Activated CD8-positive, alpha-beta memory T cell treated with anti-CD3 and anti-CD28 coated beads for 1 hour (primary cell): ENCODE measurements around the gene HOXA6.

ENCODE experiments used
- DNase-seq, 2 donors: peaks; one replicate each; pipeline ENCODE4 v3.0.0-alpha.2; 2020; ENCODE audit warnings: low read depth in 1 of 2; ENCODE audit errors: extremely low read depth in 1 of 2

The HOXA6 gene

DNA sequence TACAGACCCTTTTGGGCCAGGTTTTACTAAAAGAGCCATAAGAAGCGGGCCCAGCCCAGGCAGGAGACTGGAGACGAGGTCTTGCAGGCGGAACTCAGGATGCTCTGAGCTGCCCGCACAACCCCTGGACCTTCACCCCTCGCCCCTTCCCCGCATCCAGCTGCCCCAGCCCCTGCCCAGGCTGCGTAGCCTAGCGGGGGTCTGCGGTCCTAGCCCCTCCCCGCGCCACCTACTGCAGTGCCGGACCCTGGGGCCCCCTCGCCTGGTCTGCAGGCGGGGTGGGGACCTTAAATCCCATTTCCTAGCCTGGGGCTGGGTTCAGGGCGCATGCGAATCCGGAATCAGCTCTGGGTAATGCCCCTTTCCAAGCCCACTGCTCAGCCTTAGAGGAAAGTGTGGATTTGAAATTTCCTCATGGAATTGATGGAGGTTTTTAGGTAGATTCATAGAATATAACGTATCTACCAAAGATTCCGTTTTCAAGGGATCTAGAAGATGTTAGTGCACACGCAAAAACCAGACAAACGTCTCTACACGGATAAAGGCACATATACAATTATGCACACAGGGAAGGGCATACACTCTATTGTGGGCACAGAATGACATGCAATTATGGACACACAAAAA is 5.4 kb upstream of the HOXA6 start:
- no peak for DNase-seq

DNA sequence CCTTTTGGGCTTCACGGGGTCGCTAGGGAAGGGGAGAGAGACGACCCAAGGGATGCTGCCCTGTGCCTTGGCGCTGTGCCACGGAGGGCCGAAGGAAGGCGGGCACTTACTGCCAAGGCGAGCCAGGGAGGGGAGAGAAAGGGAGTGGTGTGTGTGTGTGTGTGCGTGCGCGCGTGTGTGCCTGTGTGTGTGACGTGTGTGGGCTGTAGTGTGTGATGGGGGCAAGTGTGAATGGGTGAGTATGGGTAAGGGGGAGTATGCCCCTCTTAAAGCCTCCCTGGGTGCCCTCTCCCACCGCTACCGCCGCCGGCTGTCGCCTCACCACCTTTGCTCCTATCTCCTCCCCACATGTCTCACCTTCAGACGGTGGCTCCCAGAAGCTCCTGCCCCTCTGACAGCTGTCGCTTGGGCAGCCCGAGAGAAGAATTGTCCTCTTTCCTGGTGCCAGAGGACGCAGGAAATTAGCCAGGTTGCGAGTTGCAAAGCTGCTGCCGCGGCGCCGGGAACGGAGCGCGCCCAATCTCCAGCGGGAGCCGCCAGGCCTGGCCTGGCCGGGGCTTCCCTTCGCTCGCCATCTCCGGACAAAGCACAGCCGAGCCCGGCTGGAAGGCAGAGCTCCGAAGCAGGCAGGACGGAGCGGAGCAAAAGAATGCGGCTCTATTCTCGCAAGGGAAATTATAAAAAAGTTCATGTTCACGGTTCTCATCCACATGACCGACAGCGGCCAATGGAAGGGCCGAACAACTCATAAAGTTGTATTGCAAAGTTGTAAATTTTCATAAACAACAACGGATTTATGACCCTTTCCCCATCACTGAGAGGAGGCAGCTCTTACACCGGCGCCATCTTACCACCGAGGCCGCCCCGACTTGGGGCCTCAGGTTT is 4.6 kb upstream of the HOXA6 start, which contains the start of gene HOXA3:
HOXA3 (minus strand) TSS at position 653 of the 885 bp plus-strand sequence. CDS start 41,943 bp downstream, outside the sequence.
- DNase-seq: no peak

DNA sequence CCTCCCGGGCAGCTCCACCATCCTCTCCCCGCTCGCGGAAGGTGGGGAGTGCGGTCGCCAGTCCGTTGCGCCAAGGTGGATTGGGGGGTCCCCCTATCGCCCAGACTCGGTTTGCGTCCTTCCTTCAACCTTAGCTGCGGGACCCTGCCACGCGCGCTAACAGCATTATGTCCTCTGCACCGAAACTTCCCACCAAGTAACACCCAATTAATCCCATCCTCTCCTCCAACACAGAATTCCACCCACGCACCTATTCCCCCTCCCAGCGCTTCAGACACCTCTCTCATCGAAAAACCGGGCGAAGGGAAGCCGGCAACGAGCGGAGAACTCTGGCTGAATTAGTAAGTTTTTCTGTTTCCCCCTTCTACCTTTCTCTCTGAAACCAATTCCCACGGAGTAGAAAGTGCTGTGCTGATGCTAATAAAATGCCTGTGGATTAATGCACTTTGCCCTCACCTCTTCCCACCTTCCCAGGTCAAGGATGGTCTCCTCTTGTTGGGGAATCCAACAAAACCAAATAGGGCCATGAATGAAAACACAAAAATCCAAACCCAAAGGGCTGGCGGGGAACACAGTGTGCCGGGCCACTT is 3.9 kb upstream of the HOXA6 start:
- no peak for DNase-seq

DNA sequence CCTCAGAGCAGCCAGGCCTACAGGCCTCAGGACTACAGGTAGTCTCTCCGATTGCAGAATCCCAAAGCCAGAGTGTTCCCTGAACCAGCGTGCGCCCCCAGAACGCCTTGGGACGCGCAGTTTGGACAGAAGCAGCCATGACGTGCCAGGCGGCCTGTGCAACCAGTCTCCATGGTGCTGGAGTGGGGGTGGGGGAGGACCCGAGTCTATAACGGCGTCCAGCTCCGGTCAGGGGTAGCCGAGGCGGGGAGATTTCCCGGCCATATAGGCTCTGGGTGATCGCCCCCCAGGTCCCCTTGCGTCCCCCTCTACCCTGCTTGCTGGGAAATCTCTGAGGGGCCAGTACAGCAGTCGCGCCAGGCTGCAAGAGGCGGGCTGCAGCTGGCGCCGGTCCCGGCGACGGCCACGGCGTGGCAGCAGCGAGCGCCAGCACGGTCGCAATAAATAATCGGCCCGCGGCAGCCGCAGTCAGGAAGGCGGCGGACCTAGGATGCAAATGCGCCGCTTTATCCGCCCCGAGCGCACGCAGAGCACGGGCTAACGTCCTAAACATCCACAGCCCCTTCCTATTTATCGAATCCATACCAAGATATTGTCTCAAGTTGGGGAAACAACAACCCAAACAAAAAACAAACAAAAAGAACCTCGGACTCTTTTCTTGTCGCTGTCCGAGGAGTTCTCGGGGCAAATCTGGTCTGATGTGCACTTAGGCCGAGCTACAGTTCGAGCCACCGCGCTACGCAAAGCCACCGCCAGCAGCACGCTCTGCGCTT is 3.2 kb upstream of the HOXA6 start:
- DNase-seq: peak in 1 of 2 donors; percentile 52

DNA sequence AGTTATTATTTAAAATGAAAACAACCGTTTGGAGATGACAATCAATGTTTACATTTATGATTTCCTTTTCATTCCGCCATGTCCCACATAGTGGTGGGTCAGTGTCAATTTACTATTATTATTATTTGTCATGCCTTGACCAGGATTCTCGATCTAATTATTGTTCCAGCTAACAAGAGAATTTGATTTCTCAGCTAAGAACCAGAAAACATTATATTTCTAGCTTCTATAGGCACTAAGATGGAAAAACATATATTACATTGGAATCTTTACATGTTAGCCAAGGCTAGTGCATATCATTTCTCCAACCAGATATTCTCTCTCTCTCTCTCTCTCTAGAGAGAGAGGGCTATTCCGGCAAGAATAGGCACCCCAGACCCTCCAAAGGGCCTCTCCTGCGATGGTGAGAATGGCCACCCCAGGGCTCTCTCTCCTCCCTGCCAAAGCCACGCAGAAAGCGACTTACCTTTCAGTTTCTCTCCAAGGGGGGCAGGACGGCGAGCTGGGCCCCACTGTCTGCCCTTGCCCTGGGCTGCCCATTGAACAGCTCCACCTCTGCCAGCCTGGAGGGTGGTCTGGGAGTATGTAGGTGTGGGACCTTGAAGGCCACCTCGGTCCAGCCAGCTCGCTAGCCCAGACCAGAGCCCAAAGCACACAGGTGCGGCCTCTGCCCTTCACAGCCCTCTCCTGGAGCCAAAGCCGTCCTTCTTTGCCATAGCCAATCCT is 2.4 kb upstream of the HOXA6 start:
- DNase-seq: no peak

DNA sequence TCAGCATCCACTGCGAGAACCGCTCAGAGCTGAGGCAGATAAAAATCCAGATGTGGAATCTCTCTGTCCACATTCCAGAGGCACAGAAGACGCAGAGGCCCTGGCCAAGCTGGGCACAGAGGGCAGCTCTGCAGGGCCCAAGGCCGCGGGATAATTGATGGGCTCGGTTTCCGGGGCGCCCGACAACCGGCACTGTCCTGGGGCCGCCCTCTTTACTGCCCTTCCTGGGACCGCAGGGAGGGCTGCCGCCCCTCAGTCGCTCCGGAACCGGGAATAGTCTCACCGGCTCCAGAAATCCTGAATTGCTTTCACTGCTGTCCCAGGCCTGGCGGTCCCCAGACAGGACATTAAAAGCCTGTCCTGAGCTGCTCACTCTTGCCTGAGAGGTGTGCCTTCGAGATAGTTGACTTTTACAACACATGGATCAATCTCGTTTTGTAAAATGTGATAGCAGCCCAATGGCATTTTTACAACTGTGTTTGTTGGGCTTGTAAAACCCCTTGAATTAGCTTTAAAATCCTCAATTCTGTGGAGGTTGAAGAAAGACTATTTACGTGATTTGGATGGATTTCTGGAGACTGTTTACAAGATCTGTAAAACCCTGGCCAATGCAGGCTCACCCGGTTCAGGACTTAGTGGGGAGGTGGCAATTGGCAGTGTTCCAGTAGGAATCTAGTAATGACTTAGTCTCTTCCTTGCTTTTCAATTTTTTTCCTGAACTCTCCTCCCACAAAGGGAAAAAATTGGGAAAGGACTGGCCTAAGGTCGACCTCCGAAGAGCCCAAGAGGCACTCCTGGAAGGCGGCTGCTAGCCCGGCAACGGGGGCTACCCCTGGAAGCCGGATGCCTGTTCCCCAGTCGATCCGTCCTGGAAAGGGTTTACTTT is 1.4 kb upstream of the HOXA6 start:
- no peak for DNase-seq

DNA sequence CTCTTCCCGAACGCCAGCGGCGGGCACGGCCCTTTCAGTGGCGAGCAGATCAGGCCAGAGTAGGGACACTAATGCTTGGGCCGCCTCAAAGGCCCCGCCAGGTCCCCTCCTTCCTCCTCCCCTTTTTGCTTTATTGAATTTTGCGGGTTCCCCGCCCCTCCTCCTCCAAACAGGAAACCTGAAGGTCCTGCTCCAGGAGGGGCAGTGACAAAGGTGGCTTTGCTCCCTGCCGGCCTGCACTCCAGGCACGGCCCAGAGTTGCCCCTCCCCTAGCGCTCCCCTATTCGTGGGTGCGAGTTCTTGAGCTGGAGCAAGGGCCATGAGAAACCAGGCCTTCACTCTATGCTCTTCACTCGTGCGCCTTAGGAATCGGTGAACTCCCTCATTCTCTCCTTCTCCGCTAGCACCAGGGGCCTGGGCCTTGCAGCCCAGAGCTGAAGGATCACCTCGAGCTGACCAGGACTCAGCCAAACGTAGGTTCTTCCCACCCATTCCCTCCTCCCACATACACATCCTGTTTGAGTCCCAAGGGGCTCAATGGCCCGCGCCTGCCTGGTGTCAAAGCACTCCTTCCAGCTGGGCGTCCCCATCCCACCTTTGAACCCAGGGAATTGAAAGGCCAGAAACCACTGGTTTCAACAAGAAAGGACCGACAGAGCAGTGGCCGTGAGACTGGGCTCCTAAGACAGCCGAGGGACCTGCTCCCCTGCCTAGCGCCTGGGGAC is 619 bp upstream of the HOXA6 start:
- DNase-seq: no peak

DNA sequence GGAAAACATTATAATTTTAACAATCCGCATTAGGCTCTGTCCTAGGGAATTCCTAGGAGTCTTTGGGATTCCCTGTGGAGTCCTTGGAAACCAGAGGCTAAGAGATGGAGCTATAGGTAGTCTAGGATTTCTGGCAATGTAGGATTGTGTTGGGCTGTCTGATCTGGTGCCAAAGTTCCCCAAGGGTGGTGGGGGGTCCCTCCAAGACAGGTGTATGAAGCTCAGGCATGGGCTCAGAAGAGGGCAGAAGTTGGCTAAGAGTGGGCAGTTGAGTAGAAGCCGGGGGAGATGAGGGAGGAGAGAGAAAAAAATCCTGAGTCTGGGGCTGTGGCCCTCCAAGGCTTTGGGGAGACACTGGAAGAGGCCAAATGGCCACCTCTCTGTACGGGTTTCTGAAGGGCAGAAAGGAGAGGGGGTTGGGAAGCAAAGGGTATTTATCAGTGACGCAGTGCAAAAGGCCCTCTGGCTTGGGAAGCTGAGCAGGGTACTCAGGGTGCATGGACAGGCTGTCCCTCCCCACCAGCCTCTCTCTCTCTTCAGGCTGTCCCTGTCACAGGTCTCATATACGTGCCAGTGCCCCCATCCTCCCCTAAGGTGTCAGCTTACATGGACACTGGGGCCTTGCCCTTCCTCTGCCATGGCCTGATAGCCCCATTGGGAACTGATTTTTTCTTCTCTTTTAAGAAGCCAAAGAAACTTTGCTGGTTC is 929 bp downstream of the HOXA6 start:
- no peak for DNase-seq

DNA sequence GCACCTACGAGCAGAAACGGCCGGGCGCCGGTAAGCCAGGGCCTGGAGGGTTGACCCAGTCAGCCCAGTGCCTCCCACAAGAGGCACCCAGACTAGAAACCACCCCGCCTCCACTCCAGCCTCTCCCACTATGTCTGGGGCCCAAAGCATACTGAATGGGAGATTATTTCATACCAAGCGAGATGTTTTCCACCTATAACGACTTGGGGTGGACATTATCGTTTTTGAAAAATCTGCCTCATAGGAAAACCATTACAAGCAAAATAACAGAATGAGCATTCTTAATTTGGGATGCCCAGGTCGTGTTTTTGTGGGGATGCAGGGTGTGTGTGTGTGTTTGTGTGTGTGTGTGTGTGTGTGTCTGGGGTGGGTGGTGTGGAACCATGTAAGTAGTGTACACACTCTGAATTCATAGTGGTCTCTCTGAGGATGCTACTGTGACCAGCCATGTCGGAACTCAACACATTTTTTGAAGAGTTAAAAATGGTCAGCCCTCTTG is 1.6 kb downstream of the HOXA6 start:
- DNase-seq: no peak

DNA sequence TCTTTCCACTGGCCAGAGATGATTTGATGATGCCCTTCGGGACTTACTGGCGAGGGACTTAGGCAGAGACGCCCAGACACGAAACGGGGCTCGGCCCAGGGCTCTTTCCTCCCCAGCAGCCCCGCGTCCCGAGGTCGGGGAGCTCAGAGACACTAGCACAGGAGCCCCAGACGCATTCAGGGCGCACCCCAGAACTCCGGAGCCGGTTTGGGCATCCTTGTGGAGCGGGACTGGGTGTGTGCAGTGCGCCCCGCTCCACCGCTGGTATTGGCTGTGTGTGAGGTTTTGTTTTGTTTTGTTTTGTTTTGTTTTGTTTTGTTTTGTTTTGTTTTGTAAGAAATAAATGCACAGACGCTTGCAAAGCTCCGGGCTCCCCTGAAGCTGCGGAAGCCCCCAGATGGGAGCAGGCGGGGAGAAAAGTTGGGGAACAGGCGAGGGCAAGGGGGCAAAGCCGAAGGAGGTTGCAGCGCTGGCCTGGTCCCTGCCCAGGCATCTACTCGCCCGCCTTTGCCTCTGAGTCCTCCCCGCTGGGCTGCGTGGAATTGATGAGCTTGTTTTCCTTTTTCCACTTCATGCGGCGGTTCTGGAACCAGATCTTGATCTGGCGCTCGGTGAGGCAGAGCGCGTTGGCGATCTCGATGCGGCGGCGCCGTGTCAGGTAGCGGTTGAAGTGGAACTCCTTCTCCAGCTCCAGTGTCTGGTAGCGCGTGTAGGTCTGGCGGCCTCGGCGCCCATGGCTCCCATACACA is 2.2 kb downstream of the HOXA6 start:
- DNase-seq: no peak

DNA sequence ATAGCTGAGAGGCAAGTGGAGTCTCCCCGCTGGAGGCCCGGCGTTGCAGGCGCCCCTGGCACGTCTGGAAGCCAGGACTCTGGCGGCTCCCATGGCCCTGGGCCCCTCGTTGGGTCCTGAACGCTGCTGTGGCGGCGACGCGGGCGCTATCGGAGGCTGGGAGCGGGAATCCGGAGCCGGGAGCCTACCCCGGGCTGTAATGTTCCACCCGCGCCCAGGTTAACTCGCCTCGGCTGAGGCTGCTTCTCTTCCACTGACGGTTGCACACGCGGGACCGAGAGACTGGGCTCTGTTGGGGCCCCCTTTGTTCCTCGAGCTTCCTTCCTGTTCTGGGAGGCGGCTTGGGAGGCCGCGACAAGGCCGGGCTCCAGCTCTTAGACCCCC is 2.8 kb downstream of the HOXA6 start:
- no peak for DNase-seq

DNA sequence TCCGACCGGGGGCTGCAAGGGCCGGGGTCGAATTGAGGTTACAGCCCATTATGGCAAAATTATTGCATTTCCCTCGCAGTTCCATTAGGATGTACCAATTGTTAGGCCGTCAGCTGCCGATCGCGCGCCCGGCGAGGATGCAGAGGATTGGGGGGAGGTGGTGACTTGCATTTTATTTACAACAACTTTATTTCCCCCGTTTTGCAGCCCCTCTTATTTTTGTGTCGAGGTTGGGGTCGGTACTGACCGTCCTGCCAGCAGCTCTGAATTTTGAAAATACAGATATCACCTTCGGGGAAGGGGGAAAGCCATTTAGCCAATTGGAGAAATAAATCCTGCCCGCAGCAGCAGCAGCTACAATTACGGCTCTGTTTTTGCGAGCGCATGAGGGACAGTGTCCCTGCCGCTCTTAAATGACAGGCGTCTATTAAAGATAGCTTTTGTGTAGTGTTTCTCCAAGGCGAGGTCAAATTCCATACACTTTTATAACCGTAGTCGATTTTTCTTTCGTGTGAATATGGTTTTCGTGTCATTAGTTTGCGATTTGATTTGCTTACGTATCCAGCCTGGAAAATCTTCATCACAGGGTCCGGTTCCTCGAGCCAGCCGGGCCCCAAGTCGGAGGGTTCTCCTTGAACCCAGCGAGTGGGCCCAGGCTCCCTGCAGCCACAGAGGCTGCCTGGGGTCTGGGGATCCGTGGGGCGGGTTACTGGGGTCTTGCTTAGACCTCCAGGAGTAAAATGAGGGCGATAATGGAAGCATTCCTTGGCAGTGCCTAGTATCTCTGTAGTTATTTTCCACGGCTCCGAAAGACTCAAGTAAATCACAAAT is 3.4 kb downstream of the HOXA6 start:
- no peak for DNase-seq

DNA sequence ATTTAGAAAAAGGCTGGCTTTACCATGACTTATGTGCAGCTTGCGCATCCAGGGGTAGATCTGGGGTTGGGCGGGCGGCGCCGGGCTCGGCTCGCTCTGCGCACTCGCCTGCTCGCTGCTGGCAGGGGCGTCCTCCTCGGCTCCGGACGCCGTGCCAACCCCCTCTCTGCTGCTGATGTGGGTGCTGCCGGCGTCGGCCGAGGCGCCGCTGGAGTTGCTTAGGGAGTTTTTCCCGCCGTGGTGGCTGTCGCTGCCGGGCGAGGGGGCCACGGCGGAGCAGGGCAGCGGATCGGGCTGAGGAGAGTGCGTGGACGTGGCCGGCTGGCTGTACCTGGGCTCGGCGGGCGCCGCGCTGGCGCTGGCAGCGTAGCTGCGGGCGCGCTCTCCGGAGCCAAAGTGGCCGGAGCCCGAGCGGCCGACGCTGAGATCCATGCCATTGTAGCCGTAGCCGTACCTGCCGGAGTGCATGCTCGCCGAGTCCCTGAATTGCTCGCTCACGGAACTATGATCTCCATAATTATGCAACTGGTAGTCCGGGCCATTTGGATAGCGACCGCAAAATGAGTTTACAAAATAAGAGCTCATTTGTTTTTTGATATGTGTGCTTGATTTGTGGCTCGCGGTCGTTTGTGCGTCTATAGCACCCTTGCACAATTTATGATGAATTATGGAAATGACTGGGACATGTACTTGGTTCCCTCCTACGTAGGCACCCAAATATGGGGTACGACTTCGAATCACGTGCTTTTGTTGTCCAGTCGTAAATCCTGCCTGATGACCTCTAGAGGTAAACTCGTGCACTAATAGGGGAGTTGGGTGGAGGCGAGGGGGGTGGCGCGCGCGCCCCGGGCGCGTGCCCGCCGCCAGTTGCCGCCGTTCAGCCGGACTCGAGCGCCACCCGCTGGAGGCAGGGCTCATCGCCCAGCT is 4.3 kb downstream of the HOXA6 start, which contains the start of gene HOXA5:
HOXA5 (minus strand) TSS at position 659 of the 927 bp plus-strand sequence; CDS start at position 585, 74 bp downstream.
- no peak for DNase-seq

DNA sequence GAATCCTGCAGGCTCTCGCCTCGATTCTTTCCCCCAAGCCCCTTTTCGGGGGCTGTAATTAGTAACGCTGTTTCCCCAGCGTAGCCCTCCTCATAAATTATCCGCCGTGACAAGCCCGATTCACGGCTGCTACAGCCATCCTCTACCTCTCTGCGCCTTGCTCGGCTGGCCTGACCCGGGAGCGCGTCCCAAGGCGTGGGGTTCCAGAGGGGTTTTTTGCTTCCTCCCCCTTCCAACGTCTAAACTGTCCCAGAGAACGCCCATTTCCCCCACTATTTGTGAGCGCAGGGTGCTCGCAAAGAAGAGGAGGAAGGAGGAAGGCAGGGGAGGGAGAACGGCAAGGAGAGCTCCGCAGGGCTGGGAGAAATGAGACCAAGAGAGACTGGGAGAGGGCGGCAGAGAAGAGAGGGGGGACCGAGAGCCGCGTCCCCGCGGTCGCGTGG is 5.0 kb downstream of the HOXA6 start:
- DNase-seq: no peak

DNA sequence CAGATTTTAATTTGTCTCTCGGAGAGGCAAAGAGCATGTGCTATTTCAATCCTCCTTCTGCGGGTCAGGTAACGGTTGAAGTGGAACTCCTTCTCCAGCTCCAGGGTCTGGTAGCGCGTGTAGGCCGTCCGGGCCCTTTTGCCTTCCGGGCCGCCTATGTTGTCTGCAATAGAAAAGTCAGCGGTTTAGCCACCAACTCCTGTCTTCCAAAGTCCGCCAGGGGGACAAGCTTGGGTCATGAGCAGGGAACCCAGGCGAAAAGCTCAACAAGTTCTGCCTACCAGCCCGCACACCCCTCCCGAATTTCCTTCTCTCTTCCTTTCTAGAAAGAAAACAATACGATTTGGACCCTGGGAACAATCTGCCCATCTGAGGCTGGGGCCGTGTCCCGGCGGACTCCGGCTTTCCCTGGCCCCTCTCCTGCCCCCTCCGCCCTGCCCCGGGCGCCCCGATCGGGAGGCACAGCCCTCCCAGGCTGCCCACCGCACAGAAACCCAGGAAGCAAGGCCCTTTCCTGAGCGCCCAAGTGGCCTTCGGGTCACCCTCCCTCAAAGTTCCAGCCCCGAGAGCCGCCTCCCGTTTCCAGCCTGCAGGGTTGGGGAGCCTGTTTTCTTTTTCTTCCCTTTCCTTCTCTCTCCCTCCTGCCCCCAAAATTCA is 5.5 kb downstream of the HOXA6 start:
- no peak for DNase-seq
